ENCODE measurements around the gene HIVEP2. TPM values are rescaled to one million over a fixed set of nuclear protein-coding genes. Genes with fewer than 3 reads are reported as not detected.

The HIVEP2 gene
- total RNA-seq, 2 experiments from 2014 or later = 48.4 to 48.6 TPM

- no peak overlapping the region for H3K27ac ChIP-seq (ENCODE audit: low read depth in 1 of 2, low read length in 2 of 2)
- Mint-ChIP-seq H3K9me3 (no peaks in the 10 kb centered on the region), H3K4me1 (ENCODE audit: low read depth) (peaks cover 70% of the 10 kb centered on the region), H3K4me3 (no peak overlapping the region), H3K27me3 (no peaks in the 10 kb centered on the region), H3K27ac (peak overlapping the region; percentile 84), H3K36me3 (ENCODE audit: low read depth) (peaks cover 96% of the 10 kb centered on the region)
- no peak for ATAC-seq (ENCODE audit: poor library complexity)
- ChIA-PET POLR2A (no interaction called here), CTCF (no interaction called here)
- no peaks in the 10 kb centered on the region for H3K27me3 ChIP-seq (ENCODE audit: control insufficient read depth in 1 of 2, insufficient read depth in 2 of 2, low read length in 2 of 2)
- intact Hi-C loops (cut with DNase I, micrococcal nuclease) = no loop called here
- no peak for TF ChIP-seq CTCF (IDR thresholded peaks at IDR 0.05)
- no peak for DNase-seq
- no peaks in the 10 kb centered on the region for H3K4me1 ChIP-seq (ENCODE audit: insufficient read depth, low read length)
- no peaks in the 10 kb centered on the region for H3K9me3 ChIP-seq (ENCODE audit: control insufficient read depth in 1 of 2, insufficient read depth in 1 of 2, low read length in 2 of 2)
- no peak overlapping the region for H3K4me3 ChIP-seq (ENCODE audit: low read length)
- peaks cover 95% of the 10 kb centered on the region for H3K36me3 ChIP-seq (ENCODE audit: insufficient read depth, low read length)
These were observed 181.8 kb downstream of the HIVEP2 start for GRCh38 chr6:142763205-142763604.

- H3K4me1 ChIP-seq (ENCODE audit: insufficient read depth, low read length) = no peaks in the 10 kb centered on the region
- Mint-ChIP-seq H3K27ac (peak overlapping the region; percentile 84), H3K9me3 (no peaks in the 10 kb centered on the region), H3K36me3 (ENCODE audit: low read depth) (peaks cover 96% of the 10 kb centered on the region), H3K4me1 (ENCODE audit: low read depth) (peaks cover 69% of the 10 kb centered on the region), H3K27me3 (no peaks in the 10 kb centered on the region), H3K4me3 (no peak overlapping the region)
- TF ChIP-seq CTCF (IDR thresholded peaks at IDR 0.05) = no peak
- no peaks in the 10 kb centered on the region for H3K27me3 ChIP-seq (ENCODE audit: control insufficient read depth in 1 of 2, insufficient read depth in 2 of 2, low read length in 2 of 2)
- H3K36me3 ChIP-seq (ENCODE audit: insufficient read depth, low read length) = peaks cover 94% of the 10 kb centered on the region
- DNase-seq (no peak), ATAC-seq (ENCODE audit: poor library complexity) (no peak)
- H3K9me3 ChIP-seq (ENCODE audit: control insufficient read depth in 1 of 2, insufficient read depth in 1 of 2, low read length in 2 of 2) = no peaks in the 10 kb centered on the region
- intact Hi-C loops (cut with DNase I, micrococcal nuclease) = no loop called here
- no peak overlapping the region for H3K4me3 ChIP-seq (ENCODE audit: low read length)
- ChIA-PET POLR2A (interaction anchor here (0.6 to 1.1 kb wide), 3 partner anchors 15 to 101 kb away, joined by 3 to 4 read pairs (median 3); no protein-coding TSS in a partner anchor), CTCF (no interaction called here)
- H3K27ac ChIP-seq (ENCODE audit: low read depth in 1 of 2, low read length in 2 of 2) = no peak overlapping the region
These were observed 183.2 kb downstream of the HIVEP2 start for GRCh38 chr6:142761756-142762155.

- Histone ChIP-seq H3K4me1 (ENCODE audit: insufficient read depth, low read length) (peaks cover 5% of the 10 kb centered on the region), H3K4me3 (ENCODE audit: low read length) (no peak overlapping the region), H3K36me3 (ENCODE audit: insufficient read depth, low read length) (peaks cover 96% of the 10 kb centered on the region), H3K9me3 (ENCODE audit: control insufficient read depth in 1 of 2, insufficient read depth in 1 of 2, low read length in 2 of 2) (no peaks in the 10 kb centered on the region), H3K27ac (ENCODE audit: low read depth in 1 of 2, low read length in 2 of 2) (no peak overlapping the region), H3K27me3 (ENCODE audit: control insufficient read depth in 1 of 2, insufficient read depth in 2 of 2, low read length in 2 of 2) (no peaks in the 10 kb centered on the region)
- ChIA-PET CTCF (no interaction called here), POLR2A (no interaction called here)
- Mint-ChIP-seq H3K36me3 (ENCODE audit: low read depth) (peaks cover 97% of the 10 kb centered on the region), H3K4me1 (ENCODE audit: low read depth) (peaks cover 84% of the 10 kb centered on the region), H3K27ac (peak overlapping the region; percentile 84), H3K27me3 (no peaks in the 10 kb centered on the region), H3K4me3 (no peak overlapping the region), H3K9me3 (no peaks in the 10 kb centered on the region)
- ATAC-seq (ENCODE audit: poor library complexity) = no peak
- DNase-seq = no peak
- intact Hi-C loops (cut with DNase I, micrococcal nuclease) = no loop called here
- no peak for TF ChIP-seq CTCF (IDR thresholded peaks at IDR 0.05)
These were observed 184.8 kb downstream of the HIVEP2 start for GRCh38 chr6:142760152-142760551.
